ENCODE measurements around the gene LRRC2.
"Not testable (repeated sequence)": the region's sequence is repeated elsewhere in the genome, so short reads cannot be mapped to it uniquely, and the experiment has no call there.

Gene LRRC2

DNA sequence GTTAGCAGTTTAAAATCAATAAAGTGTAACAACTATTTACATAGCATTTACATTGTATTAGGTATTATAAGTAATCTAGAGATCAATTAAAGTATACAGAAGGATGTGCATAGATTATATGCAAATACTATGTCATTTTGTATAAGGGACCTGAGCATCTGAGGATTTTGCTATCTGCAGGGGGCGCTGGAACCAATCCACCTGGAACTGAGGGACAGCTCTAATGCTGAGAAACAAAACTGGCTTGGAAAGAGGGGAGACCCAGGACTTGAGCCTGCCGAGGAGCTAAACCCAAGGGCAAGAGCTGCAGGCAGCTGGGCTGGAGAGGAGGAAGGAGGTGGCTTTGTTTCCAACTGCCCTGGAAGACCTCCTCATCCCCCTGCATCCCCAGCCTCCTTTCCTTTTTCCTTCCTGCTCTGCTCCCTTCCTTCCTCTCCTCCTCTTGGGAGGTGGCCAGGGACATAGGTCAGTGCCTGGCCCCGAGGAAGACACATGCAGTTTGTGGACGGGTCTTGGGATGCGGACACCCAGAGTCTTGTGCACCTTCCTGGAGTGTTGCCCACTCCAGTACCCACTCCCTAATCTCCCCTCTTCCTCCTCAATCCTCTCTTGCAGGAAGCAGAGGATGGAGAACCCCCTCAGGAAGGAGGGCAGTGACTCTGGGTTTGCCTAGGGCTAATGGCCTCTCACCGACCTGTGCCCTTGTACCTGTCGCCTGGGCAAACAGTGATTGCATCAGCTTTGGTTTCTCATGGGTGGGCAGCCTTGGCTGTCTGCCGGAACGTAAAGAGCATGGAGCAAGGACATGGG lies 69.2 kb downstream of the LRRC2 start:
- TF ChIP-seq, protein P1, sequence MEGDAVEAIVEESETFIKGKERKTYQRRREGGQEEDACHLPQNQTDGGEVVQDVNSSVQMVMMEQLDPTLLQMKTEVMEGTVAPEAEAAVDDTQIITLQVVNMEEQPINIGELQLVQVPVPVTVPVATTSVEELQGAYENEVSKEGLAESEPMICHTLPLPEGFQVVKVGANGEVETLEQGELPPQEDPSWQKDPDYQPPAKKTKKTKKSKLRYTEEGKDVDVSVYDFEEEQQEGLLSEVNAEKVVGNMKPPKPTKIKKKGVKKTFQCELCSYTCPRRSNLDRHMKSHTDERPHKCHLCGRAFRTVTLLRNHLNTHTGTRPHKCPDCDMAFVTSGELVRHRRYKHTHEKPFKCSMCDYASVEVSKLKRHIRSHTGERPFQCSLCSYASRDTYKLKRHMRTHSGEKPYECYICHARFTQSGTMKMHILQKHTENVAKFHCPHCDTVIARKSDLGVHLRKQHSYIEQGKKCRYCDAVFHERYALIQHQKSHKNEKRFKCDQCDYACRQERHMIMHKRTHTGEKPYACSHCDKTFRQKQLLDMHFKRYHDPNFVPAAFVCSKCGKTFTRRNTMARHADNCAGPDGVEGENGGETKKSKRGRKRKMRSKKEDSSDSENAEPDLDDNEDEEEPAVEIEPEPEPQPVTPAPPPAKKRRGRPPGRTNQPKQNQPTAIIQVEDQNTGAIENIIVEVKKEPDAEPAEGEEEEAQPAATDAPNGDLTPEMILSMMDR (IDR thresholded peaks at IDR 0.05; ENCODE audit: low read depth, low read length), result peak; percentile 42
- DNase-seq (ENCODE audit: low read depth in 2 of 2), result peak in 1 of 2 donors; percentile 32
- no peak overlapping the region for H3K4me3 ChIP-seq (replicated peaks in 1 of 2; ENCODE audit: low read depth in 2 of 2, low read length in 2 of 2)

DNA sequence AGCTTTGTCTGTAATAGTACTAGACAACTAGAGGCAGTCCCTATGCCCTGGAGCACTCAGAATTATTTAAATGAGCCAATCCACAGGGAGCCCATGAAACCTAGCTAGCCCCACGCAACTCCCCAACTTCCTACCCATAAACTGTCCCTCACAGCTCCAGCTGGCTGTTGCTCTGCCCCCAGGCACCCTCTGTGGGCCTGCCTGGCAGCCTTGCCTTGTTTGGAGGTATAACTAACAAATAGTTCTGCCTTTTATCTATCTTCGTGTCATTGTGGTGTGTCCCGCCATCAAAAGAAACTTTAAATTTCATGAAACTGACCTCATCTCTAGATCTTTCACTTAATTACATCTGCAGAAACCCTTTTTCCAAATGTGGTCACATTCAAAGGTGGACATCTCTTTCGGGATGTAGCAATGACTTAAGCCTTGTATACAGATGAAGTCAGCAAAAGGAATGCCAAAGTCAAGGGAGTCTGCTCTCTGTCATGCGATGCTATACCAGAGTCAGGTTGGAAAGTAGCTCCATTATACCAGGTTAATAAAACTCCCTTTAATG lies 70.1 kb downstream of the LRRC2 start:
- H3K4me3 ChIP-seq (replicated peaks in 1 of 2; ENCODE audit: low read depth in 2 of 2, low read length in 2 of 2), result no peak overlapping the region
- peak in 1 of 2 donors; percentile 82 for DNase-seq (ENCODE audit: low read depth in 2 of 2)
- TF ChIP-seq, protein P1 (IDR thresholded peaks at IDR 0.05; ENCODE audit: low read depth, low read length), result no peak

DNA sequence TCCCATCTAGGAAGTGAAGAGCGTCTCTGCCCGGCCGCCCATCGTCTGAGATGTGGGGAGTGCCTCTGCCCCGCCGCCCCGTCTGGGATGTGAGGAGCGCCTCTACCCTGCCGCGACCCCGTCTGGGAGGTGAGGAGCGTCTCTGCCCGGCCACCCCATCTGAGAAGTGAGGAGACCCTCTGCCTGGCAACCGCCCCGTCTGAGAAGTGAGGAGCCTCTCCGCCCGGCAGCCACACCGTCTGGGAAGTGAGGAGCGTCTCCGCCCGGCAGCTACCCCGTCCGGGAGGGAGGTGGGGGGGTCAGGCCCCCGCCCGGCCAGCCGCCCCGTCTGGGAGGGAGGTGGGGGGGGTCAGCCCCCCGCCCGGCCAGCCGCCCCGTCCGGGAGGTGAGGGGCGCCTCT lies 71.6 kb downstream of the LRRC2 start:
- H3K4me3 ChIP-seq (replicated peaks in 1 of 2; ENCODE audit: low read depth in 2 of 2, low read length in 2 of 2); DNase-seq (ENCODE audit: low read depth in 2 of 2): not testable (repeated sequence)

GRCh38 chr3:46492890-46493547 lies 73.1 kb downstream of the LRRC2 start:
- DNase-seq (ENCODE audit: low read depth in 2 of 2), result no peak
- H3K4me3 ChIP-seq (replicated peaks in 1 of 2; ENCODE audit: low read depth in 2 of 2, low read length in 2 of 2), result no peak overlapping the region
- TF ChIP-seq, protein P1 (IDR thresholded peaks at IDR 0.05; ENCODE audit: low read depth, low read length), result no peak

DNA sequence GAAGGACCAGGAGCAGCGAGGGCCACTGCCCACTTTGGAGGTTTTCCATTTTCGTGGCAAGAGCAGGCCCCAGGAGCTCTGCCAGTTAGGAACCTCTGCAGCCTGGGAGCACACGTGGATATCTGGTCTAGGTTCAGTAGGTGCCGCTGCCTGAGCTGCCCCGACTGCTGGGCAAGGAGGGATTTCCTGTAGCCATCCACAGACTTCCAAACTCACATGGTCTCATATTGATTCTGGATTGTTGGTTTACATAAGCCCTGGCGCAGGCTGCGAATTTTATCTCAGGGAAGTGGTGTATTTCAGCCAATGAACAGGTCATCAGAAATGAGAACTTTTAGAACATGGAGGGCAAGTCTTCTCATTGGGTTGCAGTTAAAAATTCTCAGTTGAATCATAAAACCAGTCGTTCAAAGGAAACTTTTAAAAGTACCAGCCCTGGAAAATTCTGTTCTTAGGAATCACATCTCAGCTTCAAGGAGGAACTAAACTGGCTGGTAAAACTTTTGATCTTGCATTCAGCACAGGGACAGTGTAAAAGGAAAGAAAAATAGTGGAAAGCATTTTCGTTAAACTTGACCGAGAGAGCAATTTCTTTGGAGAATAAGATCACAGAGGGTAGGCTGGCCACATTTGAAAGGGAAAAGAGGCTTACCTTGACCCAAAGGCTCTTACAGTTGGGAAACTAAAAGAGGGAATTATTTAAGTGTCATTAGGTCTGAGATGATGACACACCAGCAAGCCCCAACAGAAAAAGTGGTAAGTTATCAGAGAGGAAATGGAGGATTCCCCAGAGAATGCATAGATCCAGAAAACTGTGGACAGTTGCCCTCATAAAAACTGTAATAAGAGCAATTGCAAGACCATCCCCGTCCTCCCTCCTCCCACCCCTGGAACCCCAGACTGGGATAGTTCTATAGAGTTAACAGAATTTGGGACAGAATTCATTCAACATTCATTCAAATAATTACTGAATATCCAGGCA lies 74.7 kb downstream of the LRRC2 start:
- TF ChIP-seq, protein P1 (IDR thresholded peaks at IDR 0.05; ENCODE audit: low read depth, low read length), result no peak
- DNase-seq (ENCODE audit: low read depth in 2 of 2), result peak in 1 of 2 donors; percentile 32

DNA sequence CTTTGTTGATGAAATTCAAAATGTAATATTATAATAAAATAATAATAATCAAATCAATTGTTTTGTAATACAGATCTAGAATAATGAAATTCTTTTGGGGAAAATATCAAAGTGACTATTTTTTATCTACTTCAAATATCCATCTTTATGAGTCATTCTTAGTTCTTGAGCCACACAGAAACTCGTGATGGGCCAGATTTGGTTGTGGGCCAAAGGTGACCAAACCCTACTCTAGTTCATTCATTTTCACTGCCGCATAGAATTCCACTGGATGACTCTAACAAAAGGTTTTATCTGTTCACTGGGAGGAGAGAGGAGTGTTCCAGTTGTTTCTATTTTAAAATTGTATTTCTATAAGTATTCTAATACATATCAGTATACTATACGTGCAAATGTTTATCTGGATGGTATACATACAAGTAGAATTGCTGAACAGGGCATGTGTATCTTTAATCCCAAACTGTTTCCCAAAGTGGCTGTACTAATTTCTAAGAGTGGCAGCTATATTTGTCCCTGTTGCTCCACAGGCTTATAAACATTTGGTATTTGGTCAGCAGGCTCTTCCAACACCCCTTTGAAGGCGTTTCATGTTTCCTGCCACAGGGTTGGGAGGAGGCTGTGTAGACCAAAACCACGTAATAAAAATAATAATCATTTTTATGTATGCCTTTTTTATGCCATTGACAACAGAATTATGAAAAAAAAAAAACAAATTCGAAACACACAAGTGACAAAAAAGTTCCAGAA lies 75.6 kb downstream of the LRRC2 start:
- H3K4me3 ChIP-seq (replicated peaks in 1 of 2; ENCODE audit: low read depth in 2 of 2, low read length in 2 of 2), result no peak overlapping the region
- peak in 1 of 2 donors; percentile 82 for DNase-seq (ENCODE audit: low read depth in 2 of 2)
- TF ChIP-seq, protein P1 (IDR thresholded peaks at IDR 0.05; ENCODE audit: low read depth, low read length), result no peak

More for the DNA sequence above, 74.7 kb downstream of the LRRC2 start:
- H3K4me3 ChIP-seq (replicated peaks in 1 of 2; ENCODE audit: low read depth in 2 of 2, low read length in 2 of 2), result no peak overlapping the region
